Neural cell (in vitro differentiated cells): Measurements from ENCODE around the gene LRRIQ4.

Source experiments
- EZH2 ChIP-seq: fragments of 200-600, 300-800 bp; shearing (Covaris generic), sonication (generic); IDR thresholded peaks from 2 replicates; pipeline ENCODE4 v1.6.1; 2014; ENCODE audit warnings: antibody characterized with exemption, low read length, borderline replicate concordance, mild to moderate bottlenecking; ENCODE audit not compliant: insufficient read depth, poor library complexity, severe bottlenecking
- RAD21 ChIP-seq: fragments of 450-650 bp; conservative IDR thresholded peaks from 2 replicates; pipeline ENCODE4 v1.6.1; 2014; ENCODE audit warnings: antibody characterized with exemption, mild to moderate bottlenecking, moderate library complexity
- REST ChIP-seq: IDR thresholded peaks from 2 replicates; pipeline ENCODE4 v1.6.1; 2012; ENCODE audit warnings: borderline replicate concordance
- TAF1 ChIP-seq: IDR thresholded peaks from 2 replicates; pipeline ENCODE4 v1.6.1; 2012; ENCODE audit warnings: low read depth
- TF ChIP-seq, protein P1 (sequence below): fragments of 450-650 bp; IDR thresholded peaks from 2 replicates; pipeline ENCODE4 v1.5.1; 2014; ENCODE audit warnings: antibody characterized with exemption, mild to moderate bottlenecking, moderate library complexity; ENCODE audit not compliant: poor library complexity, severe bottlenecking

GRCh38 chr3:169790687-169791429, 21.8 kb upstream of the LRRIQ4 start:
- TF ChIP-seq RAD21, result no peak
- TF ChIP-seq, protein P1, sequence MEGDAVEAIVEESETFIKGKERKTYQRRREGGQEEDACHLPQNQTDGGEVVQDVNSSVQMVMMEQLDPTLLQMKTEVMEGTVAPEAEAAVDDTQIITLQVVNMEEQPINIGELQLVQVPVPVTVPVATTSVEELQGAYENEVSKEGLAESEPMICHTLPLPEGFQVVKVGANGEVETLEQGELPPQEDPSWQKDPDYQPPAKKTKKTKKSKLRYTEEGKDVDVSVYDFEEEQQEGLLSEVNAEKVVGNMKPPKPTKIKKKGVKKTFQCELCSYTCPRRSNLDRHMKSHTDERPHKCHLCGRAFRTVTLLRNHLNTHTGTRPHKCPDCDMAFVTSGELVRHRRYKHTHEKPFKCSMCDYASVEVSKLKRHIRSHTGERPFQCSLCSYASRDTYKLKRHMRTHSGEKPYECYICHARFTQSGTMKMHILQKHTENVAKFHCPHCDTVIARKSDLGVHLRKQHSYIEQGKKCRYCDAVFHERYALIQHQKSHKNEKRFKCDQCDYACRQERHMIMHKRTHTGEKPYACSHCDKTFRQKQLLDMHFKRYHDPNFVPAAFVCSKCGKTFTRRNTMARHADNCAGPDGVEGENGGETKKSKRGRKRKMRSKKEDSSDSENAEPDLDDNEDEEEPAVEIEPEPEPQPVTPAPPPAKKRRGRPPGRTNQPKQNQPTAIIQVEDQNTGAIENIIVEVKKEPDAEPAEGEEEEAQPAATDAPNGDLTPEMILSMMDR, result no peak
- TF ChIP-seq TAF1, result no peak
- no peak for TF ChIP-seq EZH2
- no peak for TF ChIP-seq REST
